Neural crest cell (in vitro differentiated cells): ENCODE measurements around the gene KHK. TPM values are rescaled to one million over a fixed set of nuclear protein-coding genes. Genes with fewer than 3 reads are reported as not detected.

Experiments
- DNase-seq: peaks from one replicate; pipeline ENCODE4 v3.0.0; 2021; ENCODE audit warnings: low read depth, mixed read lengths, low spot score
- H3K27ac Mint-ChIP-seq: one replicate; pipeline ENCODE4 v1.8.0; 2021; ENCODE audit warnings: mild to moderate bottlenecking, mixed read lengths; ENCODE audit not compliant: unreplicated experiment
- H3K27me3 Mint-ChIP-seq: 2 replicates; pipeline ENCODE4 v1.8.0; 2021; ENCODE audit warnings: low read depth, mild to moderate bottlenecking, mixed read lengths
- H3K36me3 Mint-ChIP-seq: 2 replicates; pipeline ENCODE4 v1.8.0; 2021; ENCODE audit warnings: low read depth, mild to moderate bottlenecking, mixed read lengths
- H3K4me1 Mint-ChIP-seq: 2 replicates; pipeline ENCODE4 v1.8.0; 2021; ENCODE audit warnings: mixed read lengths
- H3K4me3 Mint-ChIP-seq: one replicate; pipeline ENCODE4 v1.8.0; 2021; ENCODE audit warnings: mild to moderate bottlenecking, mixed read lengths
- H3K9me3 Mint-ChIP-seq: 2 replicates; pipeline ENCODE4 v1.8.0; 2021; ENCODE audit warnings: mixed read lengths
- CTCF ChIP-seq: fragments of 200-600 bp; sonication (generic); conservative IDR thresholded peaks from 2 replicates; pipeline ENCODE4 v1.5.0; 2021; ENCODE audit warnings: antibody characterized with exemption, mild to moderate bottlenecking
- total RNA-seq: library from RNA; stranded (reverse); gene quantifications from 2 replicates; pipeline ENCODE4 v1.2.1, GENCODE V29; 2021

Gene KHK
- total RNA-seq, 1 donor from 2014 or later = 10.0 TPM

DNA sequence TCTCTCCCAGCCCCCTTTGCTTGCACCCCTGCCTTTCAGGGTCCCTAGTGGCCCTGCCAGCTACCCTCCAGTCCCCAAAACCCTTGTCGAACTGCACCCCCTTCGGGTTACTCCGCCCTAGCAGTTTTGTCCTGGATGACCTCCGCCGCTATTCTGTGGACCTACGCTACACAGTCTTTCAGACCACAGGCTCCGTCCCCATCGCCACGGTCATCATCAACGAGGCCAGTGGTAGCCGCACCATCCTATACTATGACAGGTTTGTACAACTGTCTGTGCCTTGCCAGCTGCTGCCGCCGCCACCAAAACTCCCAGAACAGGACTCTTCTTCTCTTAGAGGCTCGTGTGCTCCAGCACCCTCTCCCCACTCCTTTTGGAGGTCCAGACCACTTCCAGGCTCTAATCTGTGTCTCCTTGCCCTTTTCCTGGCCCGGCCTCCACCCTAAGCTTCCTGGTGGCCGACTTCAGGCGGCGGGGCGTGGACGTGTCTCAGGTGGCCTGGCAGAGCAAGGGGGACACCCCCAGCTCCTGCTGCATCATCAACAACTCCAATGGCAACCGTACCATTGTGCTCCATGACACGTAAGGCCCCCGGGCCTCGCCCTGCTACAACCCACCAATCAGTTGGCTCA, 7.9 kb downstream of the KHK start:
- H3K4me3 Mint-ChIP-seq = no peak overlapping the region

GRCh38 chr2:27095427-27095744, 8.8 kb downstream of the KHK start:
- no peaks in the 10 kb centered on the region for H3K36me3 Mint-ChIP-seq
- H3K4me1 Mint-ChIP-seq = peaks cover 11% of the 10 kb centered on the region
- no peak overlapping the region for H3K27ac Mint-ChIP-seq
- H3K27me3 Mint-ChIP-seq = no peaks in the 10 kb centered on the region
- H3K9me3 Mint-ChIP-seq = no peaks in the 10 kb centered on the region
- no peak for TF ChIP-seq CTCF
- DNase-seq = no peak
- H3K4me3 Mint-ChIP-seq = no peak overlapping the region

More for the DNA sequence above, 7.9 kb downstream of the KHK start:
- no peaks in the 10 kb centered on the region for H3K9me3 Mint-ChIP-seq
- no peaks in the 10 kb centered on the region for H3K27me3 Mint-ChIP-seq
- H3K4me1 Mint-ChIP-seq = peaks cover 11% of the 10 kb centered on the region
- H3K27ac Mint-ChIP-seq = no peak overlapping the region
- TF ChIP-seq CTCF = no peak
- no peaks in the 10 kb centered on the region for H3K36me3 Mint-ChIP-seq
- DNase-seq = no peak

GRCh38 chr2:27095745-27096651, 9.4 kb downstream of the KHK start:
- Mint-ChIP-seq H3K4me3 (peak overlapping the region; percentile 80), H3K27me3 (no peaks in the 10 kb centered on the region), H3K27ac (peak overlapping the region; percentile 83), H3K4me1 (peaks cover 11% of the 10 kb centered on the region), H3K36me3 (no peaks in the 10 kb centered on the region), H3K9me3 (no peaks in the 10 kb centered on the region)
- TF ChIP-seq CTCF = no peak
- peak; percentile 59 for DNase-seq

- H3K9me3 Mint-ChIP-seq = no peaks in the 10 kb centered on the region
- TF ChIP-seq CTCF = no peak
- peaks cover 11% of the 10 kb centered on the region for H3K4me1 Mint-ChIP-seq
- no peak overlapping the region for H3K4me3 Mint-ChIP-seq
- DNase-seq = no peak
- no peak overlapping the region for H3K27ac Mint-ChIP-seq
- H3K36me3 Mint-ChIP-seq = no peaks in the 10 kb centered on the region
- H3K27me3 Mint-ChIP-seq = no peaks in the 10 kb centered on the region
These were observed 10.3 kb downstream of the KHK start for GRCh38 chr2:27096748-27097297.

DNA sequence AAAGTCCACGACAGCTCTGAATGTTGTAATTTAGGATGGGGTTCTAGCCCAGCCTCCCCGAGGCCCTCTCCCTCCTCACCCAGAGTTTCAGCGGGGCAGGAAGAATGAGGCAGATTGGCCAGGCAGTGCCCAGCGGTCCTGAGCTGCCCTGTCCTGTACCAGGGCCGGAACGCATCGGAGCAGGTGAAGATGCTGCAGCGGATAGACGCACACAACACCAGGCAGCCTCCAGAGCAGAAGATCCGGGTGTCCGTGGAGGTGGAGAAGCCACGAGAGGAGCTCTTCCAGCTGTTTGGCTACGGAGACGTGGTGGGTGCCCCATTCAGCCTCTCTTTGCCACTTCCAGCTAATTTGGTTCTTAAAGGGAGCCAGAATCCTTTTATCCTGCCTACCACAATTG, 10.8 kb downstream of the KHK start:
- H3K4me1 Mint-ChIP-seq = peaks cover 11% of the 10 kb centered on the region
- H3K36me3 Mint-ChIP-seq = no peaks in the 10 kb centered on the region
- no peak overlapping the region for H3K4me3 Mint-ChIP-seq
- TF ChIP-seq CTCF = no peak
- no peaks in the 10 kb centered on the region for H3K9me3 Mint-ChIP-seq
- no peak overlapping the region for H3K27ac Mint-ChIP-seq
- no peaks in the 10 kb centered on the region for H3K27me3 Mint-ChIP-seq
- DNase-seq = no peak
